NT2/D1 (cell line): ENCODE results near the gene ADK.

Experiments used
- SUZ12 ChIP-seq: IDR thresholded peaks from 2 replicates; pipeline ENCODE4 v1.6.1; 2011; ENCODE audit not compliant: insufficient read length, insufficient read depth; ENCODE audit errors: extremely low read depth
- YY1 ChIP-seq: IDR thresholded peaks from 2 replicates; pipeline ENCODE4 v1.6.1; 2011; ENCODE audit not compliant: insufficient read length, insufficient read depth
- ZNF274 ChIP-seq: IDR thresholded peaks from 2 replicates; pipeline ENCODE4 v1.6.1; 2011; ENCODE audit warnings: mild to moderate bottlenecking, low read depth, low read length

GRCh38 chr10:74305730-74306129 is 154.7 kb downstream of the ADK start:
- no peak for TF ChIP-seq ZNF274
- TF ChIP-seq SUZ12: no peak
- TF ChIP-seq YY1: no peak
